Naive thymus-derived CD4-positive, alpha-beta T cell (primary cell): Measurements from ENCODE around the gene SPATA45. TPM values are rescaled to one million over a fixed set of nuclear protein-coding genes. Genes with fewer than 3 reads are reported as not detected.

Source experiments
- polyA plus RNA-seq, 2 donors: library from polyadenylated mRNA; unstranded; fragments of 300-500 nt; fragmentation: Illumina TruSeq; gene quantifications; one replicate each; pipeline ENCODE4 v1.2.3, GENCODE V29; 2021
- total RNA-seq, 6 experiments: library from RNA in 5 of 6; stranded (reverse) in 5 of 6; gene quantifications; 1 replicate in 5 of 6; 2 replicates in 1 of 6; pipeline ENCODE4 v1.2.3 and lab custom pipeline; 2021 to 2026

Gene SPATA45
- total and polyA plus RNA-seq, 7 experiments from 2014 or later, result not detected

Other genes with a start within 250 kb of the SPATA45 start
- 10 to 100 TPM in 3 of 5 experiments, under 1 TPM in 2; 0.57 to 83.4 (median 12.5) TPM for gene ATF3, start 238.9 kb downstream of the SPATA45 start, total RNA-seq
- not detected for gene ATF3, start 238.9 kb downstream of the SPATA45 start, polyA plus RNA-seq
- gene BATF3, start 147.8 kb downstream of the SPATA45 start, total RNA-seq, result 10 to 100 TPM in 1 of 5 experiments, 1 to 10 TPM in 3, under 1 TPM in 1; 0.27 to 40.2 (median 1.2) TPM
- gene BATF3, start 147.8 kb downstream of the SPATA45 start, polyA plus RNA-seq, result under 1 TPM; 0.69 to 0.98 TPM
- 10 to 100 TPM; 22.3 to 42.3 (median 37.7) TPM for gene NSL1, start 55.9 kb downstream of the SPATA45 start, total RNA-seq
- 10 to 100 TPM; 77.4 to 79.3 TPM for gene NSL1, start 55.9 kb downstream of the SPATA45 start, polyA plus RNA-seq
- gene TATDN3, start 55.8 kb downstream of the SPATA45 start, total RNA-seq, result 10 to 100 TPM; 10.0 to 17.7 (median 13.9) TPM
- gene TATDN3, start 55.8 kb downstream of the SPATA45 start, polyA plus RNA-seq, result 10 to 100 TPM; 16.5 to 19.2 TPM
- gene FLVCR1, start 10.6 kb upstream of the SPATA45 start, total RNA-seq, result 10 to 100 TPM in 2 of 5 experiments, 1 to 10 TPM in 3; 7.4 to 12.2 (median 8.2) TPM
- 1 to 10 TPM; 2.3 to 2.6 TPM for gene FLVCR1, start 10.6 kb upstream of the SPATA45 start, polyA plus RNA-seq
- gene VASH2, start 102.9 kb upstream of the SPATA45 start, total RNA-seq, result 1 to 10 TPM in 1 of 5 experiments, under 1 TPM in 1, not detected in 3; 0.73 to 1.1 TPM
- gene VASH2, start 102.9 kb upstream of the SPATA45 start, polyA plus RNA-seq, result not detected
- gene ANGEL2, start 168.2 kb upstream of the SPATA45 start, total RNA-seq, result 10 to 100 TPM; 57.8 to 96.5 (median 63.4) TPM
- gene ANGEL2, start 168.2 kb upstream of the SPATA45 start, polyA plus RNA-seq, result 10 to 100 TPM; 22.2 to 25.7 TPM
- gene RPS6KC1, start 203.6 kb upstream of the SPATA45 start, total RNA-seq, result 10 to 100 TPM in 4 of 5 experiments, 1 to 10 TPM in 1; 9.1 to 18.9 (median 14.3) TPM
- 1 to 10 TPM; 5.4 to 9.3 TPM for gene RPS6KC1, start 203.6 kb upstream of the SPATA45 start, polyA plus RNA-seq